ENCODE results near the gene KCTD6.

DNA sequence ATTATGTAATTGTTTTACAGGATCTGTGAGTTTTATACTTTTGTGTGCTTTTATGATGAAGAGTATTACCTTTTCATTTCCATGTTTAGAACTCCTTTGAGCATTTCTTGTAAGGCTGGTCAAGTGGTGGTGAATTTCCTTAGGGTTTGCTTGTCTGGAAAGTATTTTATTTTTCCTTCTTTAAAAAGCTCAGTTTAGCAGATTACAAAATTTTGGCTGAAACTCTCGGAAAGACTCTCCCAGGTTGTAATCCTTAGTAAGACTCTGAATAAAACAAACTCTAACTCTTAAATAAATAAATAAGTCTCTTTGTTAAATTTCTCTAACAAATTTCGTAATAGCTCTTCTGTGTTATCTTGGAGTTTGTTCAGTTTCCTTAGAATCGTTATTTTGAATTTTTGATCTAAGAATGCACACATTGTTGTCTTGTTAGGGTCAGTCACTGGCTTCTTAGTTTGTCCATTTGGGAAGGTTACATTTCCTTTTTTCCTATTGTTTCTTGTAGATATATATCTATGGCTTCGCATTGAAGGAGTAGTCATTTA is 59.8 kb downstream of the KCTD6 start:
- TF ChIP-seq, protein P1, sequence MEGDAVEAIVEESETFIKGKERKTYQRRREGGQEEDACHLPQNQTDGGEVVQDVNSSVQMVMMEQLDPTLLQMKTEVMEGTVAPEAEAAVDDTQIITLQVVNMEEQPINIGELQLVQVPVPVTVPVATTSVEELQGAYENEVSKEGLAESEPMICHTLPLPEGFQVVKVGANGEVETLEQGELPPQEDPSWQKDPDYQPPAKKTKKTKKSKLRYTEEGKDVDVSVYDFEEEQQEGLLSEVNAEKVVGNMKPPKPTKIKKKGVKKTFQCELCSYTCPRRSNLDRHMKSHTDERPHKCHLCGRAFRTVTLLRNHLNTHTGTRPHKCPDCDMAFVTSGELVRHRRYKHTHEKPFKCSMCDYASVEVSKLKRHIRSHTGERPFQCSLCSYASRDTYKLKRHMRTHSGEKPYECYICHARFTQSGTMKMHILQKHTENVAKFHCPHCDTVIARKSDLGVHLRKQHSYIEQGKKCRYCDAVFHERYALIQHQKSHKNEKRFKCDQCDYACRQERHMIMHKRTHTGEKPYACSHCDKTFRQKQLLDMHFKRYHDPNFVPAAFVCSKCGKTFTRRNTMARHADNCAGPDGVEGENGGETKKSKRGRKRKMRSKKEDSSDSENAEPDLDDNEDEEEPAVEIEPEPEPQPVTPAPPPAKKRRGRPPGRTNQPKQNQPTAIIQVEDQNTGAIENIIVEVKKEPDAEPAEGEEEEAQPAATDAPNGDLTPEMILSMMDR (IDR thresholded peaks at IDR 0.05; ENCODE audit: insufficient read depth, low read depth, low read length) = no peak
- no peak for TF ChIP-seq EZH2 (IDR thresholded peaks at IDR 0.05; ENCODE audit: insufficient read depth, low read length)

Measured in astrocyte (in vitro differentiated cells and primary cell).